HepG2 (cell line): ENCODE measurements around the gene DESI2. TPM values are rescaled to one million over a fixed set of nuclear protein-coding genes. Genes with fewer than 3 reads are reported as not detected.

ENCODE experiments used
- CREB1 ChIP-seq, 2 experiments: fragments of 450-650 bp in 1 of 2; IDR thresholded peaks; 2 replicates each; pipeline ENCODE4 v1.6.1; 2016 to 2017; ENCODE audit warnings: control low read depth in 1 of 2, mild to moderate bottlenecking in 1 of 2, missing compliant biosample characterization in 1 of 2, missing genetic modification characterization in 1 of 2
- CTCF ChIP-seq: sonication (generic); formaldehyde crosslinking; IDR thresholded peaks from 2 replicates; pipeline ENCODE4 v1.5.0; 2020; ENCODE audit warnings: mild to moderate bottlenecking, missing genetic modification reagents, moderate library complexity
- HCFC1 ChIP-seq: fragments of 150-350 bp; IDR thresholded peaks from 2 replicates; pipeline ENCODE4 v1.6.1; 2014; ENCODE audit warnings: low read depth, low read length
- NAIF1 ChIP-seq: sonication (generic); formaldehyde crosslinking; IDR thresholded peaks from 2 replicates; pipeline ENCODE4 v1.5.0; 2020; ENCODE audit warnings: mild to moderate bottlenecking, missing genetic modification reagents, borderline replicate concordance
- ZNF20 ChIP-seq: sonication (generic); formaldehyde crosslinking; IDR thresholded peaks from 2 replicates; pipeline ENCODE4 v1.4.0; 2020; ENCODE audit warnings: mild to moderate bottlenecking, moderate library complexity, missing genetic modification reagents
- ZNF430 ChIP-seq: sonication (generic); formaldehyde crosslinking; IDR thresholded peaks from 2 replicates; pipeline ENCODE4 v1.9.0; 2021; ENCODE audit warnings: mild to moderate bottlenecking, missing genetic modification reagents
- ZNF598 ChIP-seq: sonication (generic); formaldehyde crosslinking; IDR thresholded peaks from 2 replicates; pipeline ENCODE4 v1.5.1; 2020; ENCODE audit warnings: mild to moderate bottlenecking, missing genetic modification reagents, borderline replicate concordance
- ZNF605 ChIP-seq: sonication (generic); formaldehyde crosslinking; IDR thresholded peaks from 2 replicates; pipeline ENCODE4 v1.8.0; 2022; ENCODE audit warnings: mild to moderate bottlenecking, missing genetic modification reagents
- ZNF670 ChIP-seq: sonication (generic); formaldehyde crosslinking; IDR thresholded peaks from 2 replicates; pipeline ENCODE4 v1.8.0; 2022; ENCODE audit warnings: mild to moderate bottlenecking, missing genetic modification reagents, borderline replicate concordance
- ZNF674 ChIP-seq: sonication (generic); formaldehyde crosslinking; IDR thresholded peaks from 2 replicates; pipeline ENCODE4 v1.5.0; 2020; ENCODE audit warnings: low read depth, mild to moderate bottlenecking, missing genetic modification reagents
- ZNF746 ChIP-seq: sonication (generic); formaldehyde crosslinking; IDR thresholded peaks from 2 replicates; pipeline ENCODE4 v1.8.0; 2022; ENCODE audit warnings: mild to moderate bottlenecking, missing genetic modification reagents
- ZSCAN20 ChIP-seq: sonication (generic); formaldehyde crosslinking; IDR thresholded peaks from 2 replicates; pipeline ENCODE4 v1.4.0; 2020; ENCODE audit warnings: missing genetic modification reagents, mild to moderate bottlenecking, borderline replicate concordance
- ZUFSP ChIP-seq: sonication (generic); formaldehyde crosslinking; IDR thresholded peaks from 2 replicates; pipeline ENCODE4 v1.9.0; 2021; ENCODE audit warnings: missing genetic modification reagents, mild to moderate bottlenecking, borderline replicate concordance
- polyA plus RNA-seq, 8 experiments: library from polyadenylated mRNA; depleted of rRNA in 3 of 8; stranded (reverse) in 7 of 8; unstranded in 1 of 8; fragments of >200 nt; fragmentation: Illumina TruSeq in 4 of 8; extraction: Trizol in 4 of 8; gene quantifications; 2 replicates each; pipeline versions ENCODE4 v1.2.1 to v1.2.3, GENCODE V29; 2011 to 2016; ENCODE audit warnings: low read depth in 4 of 8, missing spikeins in 1 of 8, mixed read lengths in 1 of 8; ENCODE audit not compliant: insufficient read depth in 1 of 8
- total RNA-seq, 5 experiments: library from RNA; depleted of rRNA; stranded (reverse); fragments of >200 nt; fragmentation: Illumina TruSeq; extraction: Trizol; gene quantifications; 2 replicates each; pipeline ENCODE4 v1.2.3, GENCODE V29; 2016; ENCODE audit warnings: low read depth in 1 of 5
- TF ChIP-seq, protein P1 (sequence below): sonication (generic); formaldehyde crosslinking; IDR thresholded peaks from 2 replicates; pipeline ENCODE4 v1.5.0; 2020; ENCODE audit warnings: mild to moderate bottlenecking, missing genetic modification reagents
- TF ChIP-seq, protein P2 (sequence below): sonication (generic); formaldehyde crosslinking; IDR thresholded peaks from 2 replicates; pipeline ENCODE4 v1.8.1; 2023; ENCODE audit warnings: mild to moderate bottlenecking, missing genetic modification reagents
- TF ChIP-seq, protein P3 (sequence below): IDR thresholded peaks from 2 replicates; pipeline ENCODE4 v1.6.1; 2016; ENCODE audit warnings: missing compliant biosample characterization, missing genetic modification reagents, borderline replicate concordance
- TF ChIP-seq, protein P4 (sequence below): sonication (generic); formaldehyde crosslinking; IDR thresholded peaks from 2 replicates; pipeline ENCODE4 v1.4.0; 2020; ENCODE audit warnings: mild to moderate bottlenecking, low read depth, missing genetic modification reagents

DESI2 gene
- total and polyA plus RNA-seq, 2 of the 13 experiments (the other 11 are each of a cell fraction or from before 2014, with no cell fraction given), result 23.1 to 42.2 TPM

DNA sequence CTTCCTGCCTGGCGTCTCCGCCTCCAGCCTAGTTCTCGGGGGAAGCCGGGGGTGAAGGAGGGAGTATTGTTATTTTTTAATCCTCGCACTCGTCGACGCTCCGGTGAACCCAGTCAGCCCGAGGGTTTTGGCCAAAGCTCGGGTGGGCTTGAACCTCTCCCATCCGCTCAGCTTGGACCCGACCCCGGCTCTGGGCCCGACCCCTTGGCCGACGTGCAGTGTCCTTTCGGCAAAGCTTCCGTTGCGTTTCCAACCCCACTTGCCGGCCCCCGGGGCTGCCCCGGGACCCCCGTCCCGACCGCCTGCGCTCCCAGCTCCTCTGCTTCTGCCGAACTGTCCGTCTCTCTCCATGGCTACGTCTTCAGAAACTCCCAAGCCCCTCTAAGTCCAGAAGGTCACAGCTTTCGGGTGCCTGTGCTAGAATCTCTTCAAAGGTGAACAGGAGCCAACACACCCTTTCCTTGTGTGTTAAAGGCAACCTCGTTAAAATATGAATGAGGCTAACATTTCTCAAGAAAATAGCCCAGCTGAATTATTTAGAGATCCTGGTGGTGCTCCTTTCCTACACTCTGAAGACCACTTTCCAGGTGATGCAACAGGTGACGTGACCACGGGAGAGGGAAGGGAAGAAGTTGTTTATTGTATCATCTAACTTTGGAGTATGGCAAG lies 647 bp downstream of the DESI2 start (continued):
- peak; percentile 20; the same call in 1 of the 2 replicates for TF ChIP-seq ZNF670 (CRISPR knock-in tag)
- no peak for TF ChIP-seq CREB1 (IDR thresholded peaks at IDR 0.05)
- peak; percentile 41; the same call in 1 of the 2 replicates for TF ChIP-seq CREB1 (CRISPR knock-in tag; IDR thresholded peaks at IDR 0.05)
- TF ChIP-seq, protein P1, sequence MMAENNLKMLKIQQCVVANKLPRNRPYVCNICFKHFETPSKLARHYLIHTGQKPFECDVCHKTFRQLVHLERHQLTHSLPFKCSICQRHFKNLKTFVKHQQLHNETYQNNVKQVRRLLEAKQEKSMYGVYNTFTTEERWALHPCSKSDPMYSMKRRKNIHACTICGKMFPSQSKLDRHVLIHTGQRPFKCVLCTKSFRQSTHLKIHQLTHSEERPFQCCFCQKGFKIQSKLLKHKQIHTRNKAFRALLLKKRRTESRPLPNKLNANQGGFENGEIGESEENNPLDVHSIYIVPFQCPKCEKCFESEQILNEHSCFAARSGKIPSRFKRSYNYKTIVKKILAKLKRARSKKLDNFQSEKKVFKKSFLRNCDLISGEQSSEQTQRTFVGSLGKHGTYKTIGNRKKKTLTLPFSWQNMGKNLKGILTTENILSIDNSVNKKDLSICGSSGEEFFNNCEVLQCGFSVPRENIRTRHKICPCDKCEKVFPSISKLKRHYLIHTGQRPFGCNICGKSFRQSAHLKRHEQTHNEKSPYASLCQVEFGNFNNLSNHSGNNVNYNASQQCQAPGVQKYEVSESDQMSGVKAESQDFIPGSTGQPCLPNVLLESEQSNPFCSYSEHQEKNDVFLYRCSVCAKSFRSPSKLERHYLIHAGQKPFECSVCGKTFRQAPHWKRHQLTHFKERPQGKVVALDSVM (CRISPR knock-in tag), result no peak
- TF ChIP-seq ZNF598 (CRISPR knock-in tag), result no peak
- 0 out of 2 replicates have a peak, but pooled peaks have one; percentile 8 for TF ChIP-seq ZNF674 (CRISPR knock-in tag)
- TF ChIP-seq, protein P2, sequence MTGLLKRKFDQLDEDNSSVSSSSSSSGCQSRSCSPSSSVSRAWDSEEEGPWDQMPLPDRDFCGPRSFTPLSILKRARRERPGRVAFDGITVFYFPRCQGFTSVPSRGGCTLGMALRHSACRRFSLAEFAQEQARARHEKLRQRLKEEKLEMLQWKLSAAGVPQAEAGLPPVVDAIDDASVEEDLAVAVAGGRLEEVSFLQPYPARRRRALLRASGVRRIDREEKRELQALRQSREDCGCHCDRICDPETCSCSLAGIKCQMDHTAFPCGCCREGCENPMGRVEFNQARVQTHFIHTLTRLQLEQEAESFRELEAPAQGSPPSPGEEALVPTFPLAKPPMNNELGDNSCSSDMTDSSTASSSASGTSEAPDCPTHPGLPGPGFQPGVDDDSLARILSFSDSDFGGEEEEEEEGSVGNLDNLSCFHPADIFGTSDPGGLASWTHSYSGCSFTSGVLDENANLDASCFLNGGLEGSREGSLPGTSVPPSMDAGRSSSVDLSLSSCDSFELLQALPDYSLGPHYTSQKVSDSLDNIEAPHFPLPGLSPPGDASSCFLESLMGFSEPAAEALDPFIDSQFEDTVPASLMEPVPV, result 0 out of 2 replicates have a peak, but pooled peaks have one; percentile 4
- TF ChIP-seq, protein P3, sequence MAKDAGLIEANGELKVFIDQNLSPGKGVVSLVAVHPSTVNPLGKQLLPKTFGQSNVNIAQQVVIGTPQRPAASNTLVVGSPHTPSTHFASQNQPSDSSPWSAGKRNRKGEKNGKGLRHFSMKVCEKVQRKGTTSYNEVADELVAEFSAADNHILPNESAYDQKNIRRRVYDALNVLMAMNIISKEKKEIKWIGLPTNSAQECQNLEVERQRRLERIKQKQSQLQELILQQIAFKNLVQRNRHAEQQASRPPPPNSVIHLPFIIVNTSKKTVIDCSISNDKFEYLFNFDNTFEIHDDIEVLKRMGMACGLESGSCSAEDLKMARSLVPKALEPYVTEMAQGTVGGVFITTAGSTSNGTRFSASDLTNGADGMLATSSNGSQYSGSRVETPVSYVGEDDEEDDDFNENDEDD (CRISPR knock-in tag), result no peak
- no peak for TF ChIP-seq ZNF605 (CRISPR knock-in tag)
- no peak for TF ChIP-seq ZNF746 (CRISPR knock-in tag)
- TF ChIP-seq CTCF, result no peak
- TF ChIP-seq ZNF430 (CRISPR knock-in tag), result no peak
- TF ChIP-seq, protein P4, sequence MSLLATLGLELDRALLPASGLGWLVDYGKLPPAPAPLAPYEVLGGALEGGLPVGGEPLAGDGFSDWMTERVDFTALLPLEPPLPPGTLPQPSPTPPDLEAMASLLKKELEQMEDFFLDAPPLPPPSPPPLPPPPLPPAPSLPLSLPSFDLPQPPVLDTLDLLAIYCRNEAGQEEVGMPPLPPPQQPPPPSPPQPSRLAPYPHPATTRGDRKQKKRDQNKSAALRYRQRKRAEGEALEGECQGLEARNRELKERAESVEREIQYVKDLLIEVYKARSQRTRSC, result no peak
- TF ChIP-seq ZUFSP, result no peak
- 0 out of 2 replicates have a peak, but pooled peaks have one; percentile 10 for TF ChIP-seq ZNF20 (CRISPR knock-in tag)
- no peak for TF ChIP-seq HCFC1
- no peak for TF ChIP-seq ZSCAN20
- TF ChIP-seq NAIF1 (CRISPR knock-in tag), result 0 out of 2 replicates have a peak, but pooled peaks have one; percentile 28
